Stimulated activated CD4-positive, alpha-beta T cell treated with anti-CD3 and anti-CD28 coated beads, Interleukin-15, amount 100 ng/mL, for 1 hour (primary cell): ENCODE data around the gene UBA3.

Experiments used
- DNase-seq, 2 donors: peaks; one replicate each; pipeline ENCODE4 v3.0.0-alpha.2; 2020; ENCODE audit warnings: low read depth in 1 of 2, low spot score in 1 of 2

The UBA3 gene

DNA sequence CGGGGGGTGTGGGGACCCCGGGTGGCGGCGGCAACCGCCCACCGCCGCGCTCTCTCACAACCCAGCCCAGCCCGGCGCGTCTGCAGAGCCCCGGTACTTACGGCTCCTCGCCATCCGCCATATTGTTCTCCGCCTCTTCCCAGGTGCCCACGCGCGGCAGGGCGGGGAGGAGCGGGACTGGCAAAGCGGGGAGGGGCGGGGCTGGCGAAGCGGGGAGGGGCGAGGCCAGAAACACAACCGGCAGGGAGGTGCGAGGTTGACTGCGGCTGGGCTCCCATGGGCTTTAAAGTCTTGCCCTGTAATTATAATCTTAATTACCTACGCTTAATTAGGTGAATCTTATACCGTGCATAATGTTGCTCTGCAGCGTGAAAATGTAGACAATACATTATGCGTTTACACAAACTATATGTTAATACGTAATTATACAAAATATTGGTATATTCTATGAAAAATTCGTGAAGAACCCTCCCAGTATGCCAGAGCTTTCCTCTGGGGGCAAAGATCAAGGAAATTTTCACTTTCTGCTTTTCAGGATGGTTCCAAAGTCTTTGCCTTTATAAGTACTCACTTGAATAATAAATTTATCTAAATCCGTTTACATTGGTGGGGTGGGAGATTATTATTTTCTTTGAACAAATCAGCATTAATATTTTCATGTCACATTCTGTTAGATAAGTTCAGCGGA, at the start of gene UBA3:
UBA3 (minus strand) TSS at position 133 of the 688 bp plus-strand sequence; CDS start at position 121, 12 bp downstream.
- peak; percentile 76 to 91 for DNase-seq

DNA sequence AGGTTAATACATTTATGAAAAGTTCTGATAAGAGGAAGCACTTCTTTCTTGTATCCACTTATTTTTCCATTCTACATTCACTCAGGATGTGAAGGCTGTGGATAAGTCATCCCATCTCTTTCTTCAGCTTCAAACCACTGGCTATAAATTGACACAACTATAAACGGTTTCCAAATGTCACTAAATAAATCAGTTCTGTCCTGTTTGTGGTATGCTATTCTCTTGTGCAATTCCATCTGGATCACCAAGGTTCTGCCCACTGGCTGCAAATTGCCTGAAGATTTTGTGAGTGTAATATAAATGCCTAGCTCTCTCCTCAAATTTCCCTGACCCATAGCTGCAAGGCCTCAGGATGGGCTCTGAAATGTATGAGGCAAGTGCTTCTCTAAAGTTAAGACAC, 49.4 kb upstream of the UBA3 start:
- no peak for DNase-seq

DNA sequence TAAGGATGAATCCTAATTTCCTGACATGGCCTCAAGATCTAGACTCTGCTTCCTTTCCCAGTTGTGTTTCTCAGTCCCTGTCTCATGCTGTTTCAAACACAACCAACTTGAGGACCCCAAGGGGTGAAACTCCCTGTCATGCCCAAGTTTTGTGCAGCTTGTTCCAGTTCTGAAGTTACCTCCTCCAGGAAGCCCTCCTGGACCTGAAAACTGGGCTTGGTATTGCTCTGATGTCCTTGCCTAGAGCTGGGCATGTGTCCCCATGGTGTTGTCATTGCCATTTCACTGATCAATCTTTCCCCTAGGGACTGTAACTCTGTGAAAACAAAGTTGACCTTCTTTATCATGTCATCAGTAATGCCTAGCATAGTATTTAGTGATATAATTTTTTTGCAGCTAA, 48.3 kb upstream of the UBA3 start:
- no peak for DNase-seq

DNA sequence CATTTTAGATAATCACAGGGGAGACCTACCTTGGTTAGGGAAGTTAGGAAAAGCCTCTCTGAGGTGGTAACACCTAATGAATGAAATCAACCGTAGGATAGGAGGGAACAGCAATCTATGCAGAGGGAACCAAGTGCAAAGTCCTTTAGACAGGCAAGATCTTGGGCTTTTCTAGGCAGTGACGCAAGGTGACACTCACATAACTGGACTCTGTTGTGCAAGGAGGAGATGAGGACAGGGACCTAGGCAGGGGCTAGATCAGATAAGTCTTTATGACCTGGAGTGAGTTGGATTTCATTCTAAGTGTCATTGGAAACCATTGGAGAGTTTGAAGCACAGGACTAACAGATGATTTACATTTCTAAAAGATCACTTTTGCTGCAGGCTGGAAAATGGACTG, 46.8 kb upstream of the UBA3 start:
- no peak for DNase-seq

DNA sequence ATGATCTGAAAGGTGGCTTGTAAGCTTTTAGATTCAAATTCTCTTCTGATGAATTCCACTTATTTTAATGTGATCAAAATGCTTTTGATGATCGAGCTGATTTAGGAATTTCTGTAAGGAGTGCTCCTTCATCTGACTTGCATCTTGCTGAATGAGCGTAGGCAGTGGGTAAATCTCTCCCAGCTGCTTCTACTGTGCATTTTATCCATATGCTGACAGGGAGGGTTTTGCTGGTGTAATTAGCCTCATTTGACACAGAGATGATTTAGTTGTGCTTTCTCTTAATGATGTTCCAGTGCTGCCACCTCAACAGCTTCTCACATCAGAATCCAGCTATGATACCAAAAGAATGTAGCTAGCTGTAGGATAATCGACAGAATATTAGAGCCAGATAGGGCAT, 46.1 kb upstream of the UBA3 start:
- DNase-seq: no peak

DNA sequence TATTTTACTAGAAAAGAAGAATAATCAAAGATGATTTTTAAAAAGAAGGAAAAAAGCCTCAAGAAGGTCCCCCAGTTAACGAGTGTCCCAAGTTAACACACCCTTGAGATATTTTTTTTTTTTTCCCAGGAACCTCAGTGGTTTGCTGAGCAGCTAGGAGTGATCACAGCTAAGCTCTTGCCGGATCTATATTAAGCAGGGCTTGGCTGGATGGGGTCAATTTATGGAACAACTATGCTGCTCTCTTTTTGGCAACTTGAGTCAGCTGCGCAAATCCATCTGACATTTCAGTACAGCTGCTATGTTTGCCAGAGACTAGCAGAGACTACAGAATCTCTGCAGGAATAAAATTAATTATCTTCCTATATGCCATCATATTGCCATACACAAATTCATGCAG, 42.2 kb upstream of the UBA3 start, which contains the start of gene LMOD3:
LMOD3 (minus strand) TSS at position 193 of the 400 bp plus-strand sequence. CDS start 209 bp downstream, outside the sequence.
- no peak for DNase-seq

DNA sequence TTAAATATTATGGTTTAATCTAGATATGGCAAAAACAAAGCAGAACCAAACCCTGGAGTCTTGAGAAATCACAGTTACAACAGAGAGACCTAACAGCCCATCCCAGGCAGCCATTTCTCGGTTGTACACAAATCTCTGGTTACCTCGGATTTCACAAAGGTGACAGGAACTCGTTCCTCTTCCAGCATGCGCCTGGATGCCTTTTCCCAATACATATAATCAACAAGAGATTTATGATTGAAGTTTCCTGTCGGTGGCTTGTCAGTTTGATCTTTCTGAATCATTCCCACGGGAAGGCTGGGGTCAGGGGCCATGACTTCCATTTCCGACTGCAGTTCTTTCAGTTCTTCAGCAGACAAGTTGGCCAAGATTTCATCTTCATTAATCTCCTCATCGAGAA, 41.8 kb upstream of the UBA3 start:
- no peak for DNase-seq

DNA sequence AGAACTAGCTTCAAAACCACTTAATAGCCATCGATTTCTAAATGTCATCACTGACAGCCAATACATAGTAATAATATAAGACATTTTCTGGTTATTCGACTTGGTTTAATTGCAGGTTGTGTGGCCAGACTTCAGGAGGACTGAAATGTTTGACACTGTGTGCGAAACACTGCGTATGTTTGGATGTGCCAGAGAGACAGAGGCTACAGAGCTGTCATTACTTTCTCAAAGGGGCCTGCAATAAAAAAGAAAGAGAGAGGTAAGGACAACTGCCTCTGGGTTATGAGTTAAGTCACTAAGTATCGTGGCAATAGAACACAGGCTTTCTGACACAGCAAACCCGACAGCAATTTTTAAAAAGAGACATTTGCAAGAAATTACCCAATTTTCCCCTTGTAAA, 41.3 kb upstream of the UBA3 start:
- DNase-seq: no peak

DNA sequence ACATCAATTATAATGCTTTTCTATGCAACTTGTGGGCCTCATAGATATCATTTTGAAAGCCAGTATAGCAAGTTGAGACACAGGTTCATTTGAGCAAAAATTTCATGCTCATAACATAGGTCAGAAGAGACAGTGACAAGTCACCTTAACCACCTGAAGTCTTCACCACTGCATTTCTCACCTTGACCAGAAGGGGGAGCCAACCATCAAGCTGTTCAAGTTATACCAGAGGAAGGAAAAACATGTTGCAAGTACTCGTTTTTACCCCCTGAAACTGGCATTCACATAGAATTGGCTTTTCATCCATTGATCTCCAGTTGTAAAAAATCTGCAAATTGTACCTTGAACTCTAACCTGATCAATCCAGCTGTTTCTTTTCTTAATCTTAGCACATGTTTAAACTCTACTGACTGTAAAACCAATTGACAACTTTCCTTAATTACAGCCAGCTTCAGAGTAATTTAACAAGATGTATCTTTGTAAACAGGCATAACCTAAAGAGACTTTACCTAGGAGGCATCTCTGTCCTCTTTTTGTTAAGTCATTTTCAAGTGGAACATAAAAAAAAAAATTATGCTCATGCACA, 40.8 kb upstream of the UBA3 start:
- peak; percentile 45 to 66 for DNase-seq

DNA sequence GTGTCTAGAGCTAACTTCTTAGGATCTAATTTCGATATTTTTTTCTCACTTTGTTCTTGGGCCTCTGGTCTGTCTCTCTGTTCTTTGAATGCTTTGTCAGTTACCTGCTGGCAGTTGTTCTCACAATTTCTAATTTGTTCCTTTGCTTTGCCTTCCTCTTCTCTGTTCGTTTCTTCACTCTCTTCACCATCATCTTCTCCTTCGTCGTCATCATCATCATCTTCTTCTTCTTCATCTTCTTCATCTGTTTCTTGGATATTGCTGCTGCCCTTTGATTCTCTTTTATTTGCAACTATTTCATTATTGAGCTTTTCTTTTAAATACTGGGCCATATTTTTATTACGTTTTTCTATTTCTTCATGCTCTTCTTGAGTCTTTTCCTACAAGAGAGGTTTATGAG, 39.5 kb upstream of the UBA3 start:
- no peak for DNase-seq

DNA sequence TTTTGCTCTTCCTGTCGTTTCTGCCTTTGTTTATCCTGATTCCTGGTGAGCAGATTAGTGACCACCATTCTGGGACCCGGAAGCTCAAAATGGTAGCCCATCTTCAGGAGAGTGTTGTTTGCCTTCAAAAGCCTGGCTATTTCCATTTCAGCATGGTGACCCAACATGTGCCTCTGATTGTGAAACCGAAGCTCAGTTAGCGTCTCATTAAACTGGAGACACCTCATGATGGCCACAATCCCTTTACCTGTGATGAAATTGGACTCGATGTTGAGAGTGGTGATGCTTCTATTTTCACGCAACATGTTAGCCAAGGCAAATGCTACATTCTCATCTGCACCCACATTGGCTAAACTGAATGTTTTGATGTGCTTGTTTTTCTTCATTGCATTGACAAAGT, 39.0 kb upstream of the UBA3 start:
- DNase-seq: no peak

DNA sequence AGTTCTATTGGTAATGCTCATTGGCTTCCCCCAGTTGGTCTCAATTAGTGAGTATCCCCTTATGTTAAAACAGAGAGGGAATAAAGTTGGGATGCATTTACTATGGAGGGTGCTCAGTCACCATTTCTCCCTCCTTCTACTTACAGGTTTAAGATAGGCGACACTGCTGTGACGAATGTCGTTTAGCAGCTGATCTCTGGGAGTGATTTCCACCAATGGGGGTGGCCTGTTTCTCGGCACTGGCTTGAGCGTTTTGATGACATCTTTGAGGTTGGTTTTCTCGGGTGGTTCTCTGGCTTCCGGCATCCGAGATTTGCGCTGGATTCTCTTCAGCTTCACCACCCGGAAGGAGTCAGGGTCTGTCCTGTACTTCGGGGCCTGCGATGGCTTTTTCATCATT, 38.4 kb upstream of the UBA3 start:
- no peak for DNase-seq

DNA sequence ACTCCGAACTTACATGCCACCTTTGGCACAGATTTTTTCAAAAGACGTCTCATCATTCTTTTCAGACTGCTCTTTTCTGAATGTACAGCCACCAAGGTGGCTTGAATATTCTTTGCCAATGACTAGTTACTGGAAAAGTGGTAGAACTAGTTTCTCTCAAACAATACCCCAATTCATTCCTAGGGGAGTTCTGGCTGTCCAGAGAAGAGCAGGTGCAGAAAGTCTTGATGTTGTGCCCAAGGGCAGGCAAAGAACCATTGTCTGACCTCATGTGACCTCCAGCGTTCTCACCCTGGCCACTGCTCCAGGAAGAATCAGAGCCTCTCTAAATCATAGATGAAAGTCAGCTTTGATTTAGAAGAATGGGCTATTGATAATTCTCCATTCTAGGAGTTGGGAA, 36.7 kb upstream of the UBA3 start:
- no peak for DNase-seq

DNA sequence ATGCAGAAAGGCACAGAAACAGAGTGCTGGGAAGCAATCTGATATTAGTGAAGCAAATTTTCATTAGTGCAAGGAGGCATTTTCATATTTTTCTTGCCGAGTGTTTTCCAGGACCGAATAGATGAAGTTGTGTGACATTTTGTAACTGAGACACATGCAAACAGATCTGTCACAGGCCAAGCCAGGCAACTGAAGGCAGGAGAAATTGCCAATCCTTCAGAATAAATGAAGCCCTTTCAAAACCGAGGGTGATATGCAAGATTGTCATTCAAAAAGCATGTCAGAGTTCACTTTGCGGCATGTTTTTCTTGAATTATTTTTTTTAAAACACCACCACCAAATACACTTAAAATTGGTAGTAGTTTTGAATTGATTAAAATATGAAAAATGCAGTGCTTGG, 36.0 kb upstream of the UBA3 start:
- no peak for DNase-seq

DNA sequence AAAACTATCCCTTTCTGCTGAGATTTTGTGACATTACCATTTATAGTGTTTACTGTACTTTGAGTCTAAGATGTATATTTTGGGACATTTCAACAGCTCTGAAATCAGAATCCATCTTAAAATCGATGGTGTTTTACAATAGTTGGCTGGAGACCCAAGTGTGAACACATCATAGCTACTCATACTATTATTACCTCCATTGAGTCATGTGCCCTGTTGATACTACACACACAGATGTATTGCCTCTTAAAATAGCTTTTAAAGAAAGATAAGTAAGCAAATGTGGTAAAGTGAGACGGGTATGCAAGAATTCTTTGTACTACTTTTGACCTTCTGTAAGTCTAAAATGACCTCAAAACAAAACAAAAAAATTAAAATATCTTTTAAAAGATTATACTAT, 35.6 kb upstream of the UBA3 start:
- DNase-seq: no peak

DNA sequence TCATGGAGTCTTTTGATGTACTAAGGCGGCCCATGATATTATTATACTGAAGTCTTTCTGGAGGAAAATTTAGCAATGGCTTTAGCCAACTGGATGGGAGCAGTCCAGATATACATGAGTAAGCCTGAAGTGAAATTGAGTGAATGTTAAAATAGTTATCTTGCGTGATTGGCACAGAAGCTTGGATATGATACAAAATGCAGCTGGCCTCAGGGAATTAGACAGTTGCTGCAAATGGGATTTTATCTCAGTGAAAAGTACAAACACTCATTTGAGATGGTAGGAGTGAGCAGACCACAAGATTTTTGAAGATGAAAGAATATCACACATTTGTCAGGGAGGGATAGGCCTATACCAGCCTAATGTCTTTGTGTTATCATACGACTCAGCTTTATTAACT, 33.4 kb upstream of the UBA3 start:
- DNase-seq: no peak

DNA sequence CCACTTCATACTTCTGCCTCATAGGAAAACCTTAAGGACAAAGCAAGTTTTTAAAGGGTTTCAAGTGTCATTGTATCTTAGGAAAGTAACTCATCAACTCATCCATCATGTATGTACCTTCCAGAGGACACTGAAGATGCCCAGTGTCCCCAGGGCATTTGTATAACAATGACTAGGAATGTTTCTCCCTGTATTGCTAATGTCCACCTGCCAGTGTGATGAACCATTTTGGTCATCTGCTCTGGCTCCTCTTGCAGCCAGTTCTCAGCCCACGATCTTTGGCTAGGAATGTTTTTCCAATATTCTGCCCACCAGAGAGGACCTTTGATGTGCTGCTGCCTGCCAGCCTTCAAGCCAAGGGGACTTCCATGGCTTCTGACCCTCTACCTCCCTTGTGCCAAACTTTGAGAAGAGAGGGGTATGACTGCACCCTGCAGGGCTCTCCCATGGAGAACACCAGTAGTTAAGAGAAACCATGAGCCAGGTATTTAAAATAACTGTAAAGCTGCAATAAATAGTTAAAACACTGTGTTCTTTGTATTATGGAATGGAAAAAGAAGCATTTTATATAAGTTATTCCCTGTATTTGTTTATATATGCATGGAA, 30.9 kb upstream of the UBA3 start:
- DNase-seq: no peak

DNA sequence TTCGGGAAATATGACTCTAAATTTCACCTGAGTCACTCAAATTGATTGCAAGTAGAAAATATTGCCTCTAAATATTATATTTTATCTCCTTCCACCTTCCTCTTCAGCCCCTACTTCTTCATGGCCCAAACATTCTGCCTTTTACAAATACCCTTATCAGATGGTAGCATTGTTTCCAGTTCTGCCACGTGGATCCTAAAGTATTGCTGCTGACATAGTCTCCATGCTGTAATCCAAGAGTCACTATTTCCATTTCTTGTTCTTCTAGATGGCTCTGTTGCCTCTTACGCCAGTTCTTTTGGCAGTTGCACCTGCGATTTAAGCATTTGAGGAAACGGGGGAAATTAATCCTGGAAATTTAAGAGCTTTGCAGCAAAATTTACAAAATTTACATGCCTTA, 28.6 kb upstream of the UBA3 start:
- DNase-seq: no peak

DNA sequence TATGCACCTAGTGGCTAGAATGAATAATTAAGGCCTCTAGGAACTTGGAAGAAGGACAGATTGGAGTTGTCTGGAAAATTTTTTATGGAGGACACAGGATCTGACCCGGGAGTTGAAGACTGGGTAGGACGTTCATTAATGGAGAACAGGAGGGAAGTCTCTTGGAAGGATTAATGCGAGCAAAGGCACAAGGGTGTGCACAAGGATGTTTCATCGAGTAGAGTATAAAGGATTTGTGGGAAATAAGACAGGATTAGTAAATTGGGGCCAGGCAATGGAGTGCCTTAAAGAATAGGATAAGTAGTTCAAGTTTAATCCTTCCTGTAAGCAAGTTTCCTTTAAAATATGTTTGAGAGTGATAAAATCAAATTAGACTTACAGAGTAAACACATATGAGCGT, 27.7 kb upstream of the UBA3 start:
- DNase-seq: no peak

DNA sequence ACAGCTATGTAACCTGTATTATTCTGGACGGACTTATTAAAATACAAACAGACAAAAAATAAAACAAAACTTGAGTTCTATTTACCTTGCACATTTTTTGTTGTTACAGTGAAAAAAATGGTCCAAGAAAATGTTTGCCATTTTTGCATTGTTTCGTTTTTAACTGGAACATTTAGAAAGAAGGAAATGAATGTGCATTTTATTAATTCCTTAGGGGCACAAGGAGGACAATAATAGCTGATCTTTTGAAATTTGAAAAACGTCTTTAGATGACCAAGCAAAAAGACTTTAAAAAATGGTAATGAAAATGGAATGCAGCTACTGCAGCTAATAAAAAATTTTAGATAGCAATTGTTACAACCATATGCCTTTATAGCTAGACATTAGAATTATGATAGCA, 25.2 kb upstream of the UBA3 start:
- DNase-seq: no peak

DNA sequence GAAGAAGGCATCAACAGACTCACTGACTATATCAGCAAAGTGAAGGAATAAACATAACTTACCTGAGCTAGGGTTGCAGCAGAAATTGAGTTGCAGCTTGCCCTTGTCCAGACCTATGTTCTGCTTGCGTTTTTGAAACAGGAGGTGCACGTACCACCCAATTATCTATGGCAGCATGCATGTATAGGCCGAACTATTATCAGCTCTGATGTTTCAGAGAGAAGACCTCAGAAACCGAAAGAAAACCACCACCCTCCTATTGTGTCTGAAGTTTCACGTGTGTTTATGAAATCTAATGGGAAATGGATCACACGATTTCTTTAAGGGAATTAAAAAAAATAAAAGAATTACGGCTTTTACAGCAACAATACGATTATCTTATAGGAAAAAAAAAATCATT, 24.4 kb upstream of the UBA3 start:
- DNase-seq: no peak

DNA sequence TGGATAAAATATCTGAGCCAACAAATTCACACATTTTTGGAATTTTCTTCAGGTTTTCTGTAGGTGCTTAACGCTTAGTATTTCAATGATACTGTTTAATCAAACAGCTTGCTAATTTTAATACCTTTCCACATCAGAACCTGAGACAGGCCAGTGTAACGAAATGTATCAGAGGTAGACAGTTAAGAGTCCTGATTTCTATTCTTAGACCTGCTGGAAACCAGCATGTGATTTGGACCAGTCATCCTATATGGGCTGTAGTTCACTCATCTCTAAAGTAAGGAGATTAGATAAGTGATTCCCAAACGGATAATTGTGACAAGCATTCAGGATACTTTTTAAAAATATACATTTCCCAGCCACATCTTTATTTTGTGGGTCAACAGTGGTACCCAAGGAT, 23.0 kb upstream of the UBA3 start:
- DNase-seq: no peak

DNA sequence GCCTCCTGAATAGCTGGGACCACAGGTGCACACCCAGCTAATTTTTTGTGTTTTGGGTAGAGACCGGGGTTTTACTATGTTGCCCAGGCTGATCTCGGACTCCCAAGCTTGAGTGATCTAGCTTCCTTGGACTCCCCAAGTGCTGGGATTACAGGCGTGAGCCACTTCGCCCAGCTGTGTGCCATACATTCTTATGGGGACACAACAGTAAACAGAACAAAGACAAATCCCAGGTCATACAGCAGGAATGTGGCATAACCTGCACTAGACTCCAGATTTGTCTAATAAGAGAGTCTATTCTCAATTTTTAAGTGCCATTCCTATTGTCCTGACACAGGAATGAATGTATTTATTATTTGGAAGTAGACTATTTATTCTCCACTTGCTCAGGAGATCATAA, 22.2 kb upstream of the UBA3 start:
- DNase-seq: no peak
